ENCODE results near the gene SCG3.

- TF ChIP-seq CTCF (IDR thresholded peaks at IDR 0.05; ENCODE audit: poor library complexity, severe bottlenecking) (no peak), EZH2 (IDR thresholded peaks at IDR 0.05; ENCODE audit: borderline replicate concordance, insufficient read depth, low read length, poor library complexity, severe bottlenecking) (no peak), RAD21 (conservative IDR thresholded peaks at IDR 0.05) (no peak), EP300 (conservative IDR thresholded peaks at IDR 0.05; ENCODE audit: poor library complexity, severe bottlenecking) (no peak)
Measured at GRCh38 chr15:51668446-51668845, 12.9 kb upstream of the SCG3 start.

All from neural cell (in vitro differentiated cells).